DMS153 treated with DMSO at 0.1 percent for 48 hours (cell line): ENCODE results near the gene CPSF4L.

ENCODE experiments used
- DNase-seq: peaks from one replicate; lab custom pipeline; 2025; ENCODE audit not compliant: unreplicated experiment; lab: John Stamatoyannopoulos, UW

The CPSF4L gene

DNA sequence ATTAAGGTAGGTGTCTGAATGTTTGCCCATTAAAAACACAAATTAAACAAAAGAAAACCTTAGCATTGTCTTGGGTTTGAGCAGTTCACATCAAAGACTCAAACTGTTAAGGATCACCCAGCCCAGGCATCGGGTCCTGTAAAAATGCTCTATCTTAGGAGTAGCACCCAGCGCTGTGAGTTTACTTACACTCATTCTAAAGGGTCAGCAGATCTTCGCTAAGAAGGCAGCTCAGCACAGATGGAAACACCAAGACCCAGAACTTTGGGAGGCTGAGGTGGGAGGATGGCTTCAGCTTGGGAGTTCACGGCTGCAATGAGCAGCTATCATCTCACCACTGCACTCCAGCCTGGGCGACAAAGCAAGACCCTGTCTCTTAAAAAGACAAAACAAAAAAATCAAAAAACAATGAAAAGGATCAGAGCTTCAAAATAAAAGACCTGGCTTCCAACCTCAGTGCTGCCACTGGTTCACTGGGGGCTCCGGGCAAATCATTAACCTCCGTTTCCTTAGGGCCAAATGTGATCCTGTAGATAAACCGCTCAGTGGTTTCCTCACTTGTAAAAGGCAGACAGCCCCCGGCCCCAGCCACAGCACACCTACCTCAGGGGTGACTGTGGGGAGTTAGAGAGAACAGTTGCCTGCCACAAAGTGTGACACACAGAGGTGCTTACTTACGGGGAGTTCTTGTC lies 57.7 kb downstream of the CPSF4L start:
- DNase-seq = no peak

DNA sequence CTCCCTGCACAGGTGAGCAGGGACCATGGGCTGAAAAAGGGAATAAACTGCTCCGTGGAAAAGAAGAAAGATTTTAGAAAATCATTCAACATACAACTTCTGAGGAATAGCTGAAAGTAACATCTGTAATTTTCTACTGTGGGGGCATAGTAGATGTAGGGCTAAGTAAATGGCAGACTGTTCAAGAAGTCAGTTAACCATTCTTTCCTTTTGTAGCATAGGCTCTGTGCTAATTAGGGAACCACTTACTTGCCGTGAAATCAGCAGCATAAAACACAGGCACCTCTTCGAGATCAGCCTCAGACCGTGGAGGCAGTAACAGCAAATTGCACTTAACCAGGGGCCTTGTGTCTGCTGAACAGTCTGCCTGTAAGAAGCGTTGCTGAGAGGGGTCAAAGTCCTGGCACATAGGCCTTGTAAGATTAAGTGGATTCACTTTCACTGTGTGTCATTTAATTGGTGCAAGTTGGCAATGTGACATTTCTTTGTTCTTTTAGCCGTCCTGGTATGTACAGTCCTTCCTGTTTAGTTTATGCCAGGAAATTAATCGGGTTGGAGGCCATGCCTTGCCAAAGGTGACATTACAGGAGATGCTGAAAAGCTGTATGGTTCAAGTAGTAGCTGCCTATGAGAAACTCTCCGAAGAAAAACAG lies 58.4 kb downstream of the CPSF4L start:
- peak; percentile 27 for DNase-seq

DNA sequence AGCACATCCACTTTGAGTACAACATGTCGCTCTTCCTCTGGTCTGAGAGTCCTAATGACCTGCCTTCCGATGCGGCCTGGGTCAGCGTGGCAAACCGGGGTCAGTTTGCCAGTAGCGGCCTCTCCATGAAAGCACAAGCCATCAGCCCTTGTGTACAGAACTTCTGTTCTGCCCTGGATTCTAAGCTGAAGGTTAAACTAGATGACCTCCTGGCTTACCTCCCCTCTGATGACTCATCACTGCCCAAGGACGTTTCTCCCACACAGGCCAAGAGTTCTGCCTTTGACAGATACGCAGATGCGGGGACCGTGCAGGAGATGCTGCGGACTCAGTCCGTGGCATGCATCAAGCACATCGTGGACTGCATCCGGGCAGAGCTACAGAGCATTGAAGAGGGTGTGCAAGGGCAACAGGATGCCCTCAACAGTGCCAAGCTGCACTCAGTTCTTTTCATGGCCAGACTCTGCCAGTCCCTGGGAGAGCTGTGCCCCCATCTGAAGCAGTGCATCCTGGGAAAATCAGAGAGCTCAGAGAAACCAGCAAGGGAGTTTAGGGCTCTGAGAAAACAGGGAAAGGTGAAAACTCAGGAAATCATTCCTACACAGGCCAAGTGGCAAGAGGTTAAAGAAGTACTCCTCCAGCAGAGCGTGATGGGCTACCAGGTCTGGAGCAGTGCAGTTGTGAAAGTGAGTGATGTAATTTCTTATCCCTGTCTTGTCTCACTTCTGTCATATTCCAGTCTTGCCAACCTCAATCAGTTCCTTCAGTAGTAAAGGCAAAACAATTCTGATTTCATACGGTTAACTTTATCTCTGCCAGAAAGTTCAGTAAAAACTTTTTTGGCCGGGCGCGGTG lies 60.2 kb downstream of the CPSF4L start:
- no peak for DNase-seq

- no peak for DNase-seq
Measured at GRCh38 chr17:73200476-73200875, 61.2 kb downstream of the CPSF4L start.

- DNase-seq = no peak
Measured at GRCh38 chr17:73199751-73200317, 61.8 kb downstream of the CPSF4L start.

DNA sequence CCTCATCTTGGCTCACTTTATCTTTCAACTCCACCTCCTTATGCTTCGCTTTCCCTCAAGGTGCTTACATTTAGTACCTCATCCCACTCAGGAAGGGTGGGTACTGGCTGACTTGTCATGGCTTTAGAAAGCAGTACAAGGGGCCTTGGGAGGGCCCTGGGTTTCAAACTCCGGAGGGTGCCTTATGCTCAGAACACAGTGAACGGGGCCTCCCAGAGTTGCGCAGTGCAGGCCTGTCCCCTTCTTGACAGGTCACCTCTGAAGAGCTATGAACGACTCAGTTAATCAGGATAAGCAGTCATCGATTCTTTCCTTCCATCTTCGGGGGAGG lies 62.8 kb downstream of the CPSF4L start:
- no peak for DNase-seq
